Activated T-helper 17 cell treated with anti-CD3 and anti-CD28 coated beads, Interleukin-2, amount 50 U/mL, for 72 hours (primary cell): ENCODE results near the gene ADGRE1. TPM values are rescaled to one million over a fixed set of nuclear protein-coding genes. Genes with fewer than 3 reads are reported as not detected.

ENCODE experiments used
- ATAC-seq: fragments of 150-1000 bp; cut with Tn5 transposase; replicated peaks from 2 replicates; pipeline ENCODE4 v1.10.0; 2021; ENCODE audit warnings: mild to moderate bottlenecking, moderate library complexity
- H3K27ac Mint-ChIP-seq: one replicate; pipeline ENCODE4 v1.8.0; 2022; ENCODE audit warnings: mixed read lengths
- H3K27me3 Mint-ChIP-seq: one replicate; pipeline ENCODE4 v1.8.0; 2022; ENCODE audit warnings: mixed read lengths
- H3K36me3 Mint-ChIP-seq: one replicate; pipeline ENCODE4 v1.8.0; 2022; ENCODE audit warnings: low read depth, mild to moderate bottlenecking, mixed read lengths
- H3K4me1 Mint-ChIP-seq: one replicate; pipeline ENCODE4 v1.8.0; 2022; ENCODE audit warnings: mixed read lengths
- H3K4me3 Mint-ChIP-seq: one replicate; pipeline ENCODE4 v1.8.0; 2022; ENCODE audit warnings: mild to moderate bottlenecking, mixed read lengths
- H3K9me3 Mint-ChIP-seq: one replicate; pipeline ENCODE4 v1.8.0; 2022; ENCODE audit warnings: mixed read lengths
- total RNA-seq, 2 donors: library from RNA; stranded (reverse); gene quantifications; one replicate each; pipeline ENCODE4 v1.2.3, GENCODE V29; 2022

Gene ADGRE1
- total RNA-seq, 2 donors from 2014 or later, result 6.9 to 10.6 TPM

GRCh38 chr19:6956573-6956972 is 69.2 kb downstream of the ADGRE1 start:
- Mint-ChIP-seq H3K9me3 (no peaks in the 10 kb centered on the region), H3K4me1 (no peaks in the 10 kb centered on the region), H3K27me3 (no peaks in the 10 kb centered on the region), H3K27ac (no peak overlapping the region), H3K36me3 (no peaks in the 10 kb centered on the region), H3K4me3 (no peak overlapping the region)
- ATAC-seq, result no peak

DNA sequence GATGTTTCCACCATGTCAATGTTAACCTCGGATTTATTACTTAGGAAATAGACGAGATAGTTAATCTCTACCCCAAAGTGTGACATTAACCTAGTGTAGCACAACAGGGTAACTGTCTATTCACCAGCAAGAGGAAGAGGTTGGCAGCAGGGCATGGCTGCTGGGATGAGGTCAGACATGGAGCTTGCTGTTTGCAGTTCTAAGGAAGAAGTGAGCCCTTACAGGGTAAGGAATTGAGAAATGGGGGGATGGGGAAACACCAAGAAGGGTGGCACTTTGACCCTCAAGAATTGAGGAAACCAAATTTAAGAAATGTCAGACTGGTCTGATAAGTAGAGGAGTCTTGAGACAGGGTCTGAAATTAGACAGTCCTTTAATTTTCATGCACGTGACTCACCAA is 71.4 kb downstream of the ADGRE1 start:
- no peak overlapping the region for H3K27ac Mint-ChIP-seq
- H3K27me3 Mint-ChIP-seq, result no peaks in the 10 kb centered on the region
- H3K36me3 Mint-ChIP-seq, result no peaks in the 10 kb centered on the region
- H3K9me3 Mint-ChIP-seq, result no peaks in the 10 kb centered on the region
- ATAC-seq, result no peak
- H3K4me1 Mint-ChIP-seq, result peaks cover 4% of the 10 kb centered on the region
- no peak overlapping the region for H3K4me3 Mint-ChIP-seq

DNA sequence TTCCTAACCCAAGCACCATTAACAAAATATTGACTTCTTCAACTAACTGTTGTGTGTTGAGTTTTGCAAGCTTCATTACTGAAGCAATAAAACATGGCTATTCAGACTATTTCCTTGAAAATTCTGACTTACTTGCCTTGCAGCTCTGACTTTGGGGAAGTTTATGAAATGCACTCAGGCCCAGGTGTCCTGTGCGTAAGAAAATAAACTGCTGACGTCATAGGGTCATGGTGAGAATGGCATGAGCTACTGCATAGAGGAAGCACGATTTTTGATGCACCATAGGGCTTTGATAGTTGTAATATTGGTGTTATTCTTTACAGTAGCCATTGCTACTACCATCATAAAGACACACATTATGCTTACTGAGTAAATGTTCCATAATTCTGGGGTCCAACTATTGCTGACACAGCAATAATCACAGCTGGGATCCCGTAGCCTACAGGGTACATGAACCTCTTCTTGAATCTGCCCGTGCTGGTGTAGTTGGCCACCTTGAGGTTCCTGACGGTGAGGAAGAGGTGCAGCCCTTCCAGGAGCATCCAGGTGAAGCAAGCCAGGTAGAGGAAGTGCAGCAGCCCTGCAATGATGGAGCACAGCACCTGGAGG is 76.0 kb downstream of the ADGRE1 start:
- H3K4me1 Mint-ChIP-seq, result peaks cover 4% of the 10 kb centered on the region
- H3K36me3 Mint-ChIP-seq, result no peaks in the 10 kb centered on the region
- no peak for ATAC-seq
- no peak overlapping the region for H3K27ac Mint-ChIP-seq
- H3K9me3 Mint-ChIP-seq, result no peaks in the 10 kb centered on the region
- no peak overlapping the region for H3K4me3 Mint-ChIP-seq
- H3K27me3 Mint-ChIP-seq, result no peaks in the 10 kb centered on the region

- no peaks in the 10 kb centered on the region for H3K27me3 Mint-ChIP-seq
- H3K4me3 Mint-ChIP-seq, result no peak overlapping the region
- no peak overlapping the region for H3K27ac Mint-ChIP-seq
- no peak for ATAC-seq
- no peaks in the 10 kb centered on the region for H3K36me3 Mint-ChIP-seq
- no peaks in the 10 kb centered on the region for H3K9me3 Mint-ChIP-seq
- peaks cover 4% of the 10 kb centered on the region for H3K4me1 Mint-ChIP-seq
Observed at GRCh38 chr19:6963937-6964336, 76.6 kb downstream of the ADGRE1 start.

- no peak overlapping the region for H3K4me3 Mint-ChIP-seq
- H3K4me1 Mint-ChIP-seq, result peaks cover 4% of the 10 kb centered on the region
- no peaks in the 10 kb centered on the region for H3K36me3 Mint-ChIP-seq
- no peaks in the 10 kb centered on the region for H3K9me3 Mint-ChIP-seq
- no peaks in the 10 kb centered on the region for H3K27me3 Mint-ChIP-seq
- ATAC-seq, result no peak
- H3K27ac Mint-ChIP-seq, result no peak overlapping the region
Observed at GRCh38 chr19:6967967-6968366, 80.6 kb downstream of the ADGRE1 start.

DNA sequence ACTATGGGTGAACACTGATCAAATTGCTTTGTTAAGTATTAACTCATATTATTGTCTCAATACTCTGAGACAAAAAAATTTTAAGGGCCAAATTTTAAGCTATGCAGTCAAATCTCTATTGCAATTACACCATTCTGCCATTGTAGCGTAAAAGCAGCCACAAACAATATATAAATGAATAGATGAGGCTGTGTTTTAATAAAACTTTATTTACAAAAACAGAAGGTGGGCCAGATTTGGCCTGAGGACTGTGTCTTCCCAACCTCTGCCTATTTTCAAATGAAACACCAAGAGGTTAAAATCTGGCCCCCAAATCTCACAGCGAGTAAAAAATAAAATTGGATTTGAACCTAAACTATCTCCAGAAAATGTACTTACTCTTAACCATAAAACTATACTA is 82.1 kb downstream of the ADGRE1 start:
- Mint-ChIP-seq H3K27ac (no peak overlapping the region), H3K27me3 (peaks cover 2% of the 10 kb centered on the region), H3K9me3 (no peaks in the 10 kb centered on the region), H3K36me3 (no peaks in the 10 kb centered on the region), H3K4me1 (no peaks in the 10 kb centered on the region), H3K4me3 (no peak overlapping the region)
- ATAC-seq, result no peak

- no peaks in the 10 kb centered on the region for H3K9me3 Mint-ChIP-seq
- no peak overlapping the region for H3K4me3 Mint-ChIP-seq
- H3K27ac Mint-ChIP-seq, result no peak overlapping the region
- no peak for ATAC-seq
- H3K27me3 Mint-ChIP-seq, result peaks cover 2% of the 10 kb centered on the region
- H3K4me1 Mint-ChIP-seq, result no peaks in the 10 kb centered on the region
- no peaks in the 10 kb centered on the region for H3K36me3 Mint-ChIP-seq
Observed at GRCh38 chr19:6970021-6970420, 82.6 kb downstream of the ADGRE1 start.

GRCh38 chr19:6970443-6970842 is 83.1 kb downstream of the ADGRE1 start:
- H3K27me3 Mint-ChIP-seq, result peaks cover 2% of the 10 kb centered on the region
- H3K36me3 Mint-ChIP-seq, result no peaks in the 10 kb centered on the region
- no peak overlapping the region for H3K27ac Mint-ChIP-seq
- H3K4me1 Mint-ChIP-seq, result no peaks in the 10 kb centered on the region
- H3K4me3 Mint-ChIP-seq, result no peak overlapping the region
- ATAC-seq, result peak; percentile 43
- H3K9me3 Mint-ChIP-seq, result no peaks in the 10 kb centered on the region

DNA sequence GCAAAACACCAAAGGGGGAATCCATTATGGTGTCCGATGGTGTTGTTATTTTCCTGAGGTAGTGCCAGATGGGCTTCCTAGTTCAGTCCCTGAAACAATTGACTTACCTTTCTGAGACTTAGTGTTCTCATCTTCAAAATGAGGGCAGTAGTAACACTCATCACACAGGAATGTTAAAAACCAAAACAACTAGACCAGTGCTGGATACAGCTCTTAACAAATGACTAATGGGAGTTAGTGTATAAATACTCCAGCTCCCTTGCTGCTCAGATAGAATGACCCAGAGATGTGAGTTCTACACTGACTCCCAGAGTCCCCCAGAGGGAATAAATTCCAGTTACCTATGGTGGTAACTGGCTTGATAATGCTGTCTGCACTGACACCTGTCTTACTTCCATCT is 84.0 kb downstream of the ADGRE1 start:
- Mint-ChIP-seq H3K9me3 (no peaks in the 10 kb centered on the region), H3K27ac (no peak overlapping the region), H3K4me3 (no peak overlapping the region), H3K4me1 (no peaks in the 10 kb centered on the region), H3K27me3 (peaks cover 2% of the 10 kb centered on the region), H3K36me3 (no peaks in the 10 kb centered on the region)
- ATAC-seq, result peak; percentile 44

DNA sequence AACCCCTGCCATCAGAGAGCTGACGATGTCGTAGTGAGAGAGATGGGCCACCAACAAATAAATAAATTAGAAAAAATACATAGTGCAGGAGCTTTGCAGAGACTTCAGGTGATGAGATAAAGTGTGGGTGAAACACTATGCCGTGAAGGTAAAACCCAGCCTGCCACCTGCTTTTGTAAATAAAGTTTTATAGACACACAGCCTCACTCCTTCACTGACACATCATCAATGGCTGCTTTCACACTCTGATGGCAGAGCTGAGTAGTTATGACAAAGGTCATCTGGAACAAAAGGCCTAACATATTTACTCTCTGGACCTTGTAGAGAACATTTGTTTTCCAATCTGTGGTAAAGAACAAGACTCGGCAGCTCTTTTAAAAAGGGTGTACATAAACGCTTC is 88.8 kb downstream of the ADGRE1 start:
- no peak for ATAC-seq
- H3K27me3 Mint-ChIP-seq, result peaks cover 2% of the 10 kb centered on the region
- peaks cover 6% of the 10 kb centered on the region for H3K9me3 Mint-ChIP-seq
- no peaks in the 10 kb centered on the region for H3K36me3 Mint-ChIP-seq
- no peak overlapping the region for H3K27ac Mint-ChIP-seq
- H3K4me3 Mint-ChIP-seq, result no peak overlapping the region
- H3K4me1 Mint-ChIP-seq, result no peaks in the 10 kb centered on the region

DNA sequence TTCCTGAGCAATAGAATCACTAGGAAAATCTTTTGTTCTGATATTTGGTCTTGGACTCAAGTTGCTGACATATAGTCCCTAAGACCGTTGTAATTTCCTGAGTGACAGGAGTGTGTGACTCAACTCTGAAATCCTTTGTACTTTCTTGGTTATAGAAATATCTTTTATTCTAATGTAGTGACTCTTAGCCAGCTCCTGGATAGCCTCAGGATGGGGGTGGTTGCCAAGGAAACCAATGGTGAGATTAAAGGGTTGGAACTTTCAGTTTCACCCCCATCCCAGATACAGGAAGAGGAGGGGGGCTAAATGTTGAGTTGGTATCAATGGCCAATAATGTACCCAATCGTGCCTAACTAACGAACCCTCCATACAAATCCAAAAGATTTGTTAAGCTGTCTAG is 92.0 kb downstream of the ADGRE1 start:
- Mint-ChIP-seq H3K27me3 (no peaks in the 10 kb centered on the region), H3K27ac (no peak overlapping the region), H3K9me3 (peaks cover 8% of the 10 kb centered on the region), H3K36me3 (no peaks in the 10 kb centered on the region), H3K4me3 (no peak overlapping the region), H3K4me1 (no peaks in the 10 kb centered on the region)
- peak; percentile 86 for ATAC-seq

DNA sequence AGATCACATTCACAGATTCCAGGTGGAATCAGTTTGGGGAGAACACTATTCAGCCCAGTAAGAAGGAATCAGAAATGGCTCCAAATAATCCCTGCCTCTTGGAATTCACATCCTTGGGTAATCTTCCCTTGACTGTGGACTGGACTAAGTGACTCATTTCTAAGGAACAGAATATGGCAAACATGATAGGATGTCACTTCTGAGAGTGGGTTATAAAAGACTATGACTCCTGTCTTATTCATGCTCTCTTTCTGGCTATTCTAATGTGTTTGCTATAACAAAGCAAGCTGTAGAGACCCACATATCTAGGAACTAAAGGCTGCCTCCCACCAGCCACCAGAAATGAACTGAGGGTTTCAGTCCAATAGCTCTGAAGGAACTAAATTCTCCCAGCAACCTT is 96.1 kb downstream of the ADGRE1 start:
- no peak overlapping the region for H3K4me3 Mint-ChIP-seq
- no peaks in the 10 kb centered on the region for H3K36me3 Mint-ChIP-seq
- H3K27me3 Mint-ChIP-seq, result no peaks in the 10 kb centered on the region
- ATAC-seq, result peak; percentile 39
- no peaks in the 10 kb centered on the region for H3K4me1 Mint-ChIP-seq
- no peak overlapping the region for H3K27ac Mint-ChIP-seq
- H3K9me3 Mint-ChIP-seq, result peaks cover 3% of the 10 kb centered on the region

- H3K27ac Mint-ChIP-seq, result no peak overlapping the region
- no peaks in the 10 kb centered on the region for H3K4me1 Mint-ChIP-seq
- H3K27me3 Mint-ChIP-seq, result no peaks in the 10 kb centered on the region
- no peak for ATAC-seq
- H3K4me3 Mint-ChIP-seq, result no peak overlapping the region
- H3K9me3 Mint-ChIP-seq, result peaks cover 3% of the 10 kb centered on the region
- H3K36me3 Mint-ChIP-seq, result no peaks in the 10 kb centered on the region
Observed at GRCh38 chr19:6987850-6988249, 100.5 kb downstream of the ADGRE1 start.

DNA sequence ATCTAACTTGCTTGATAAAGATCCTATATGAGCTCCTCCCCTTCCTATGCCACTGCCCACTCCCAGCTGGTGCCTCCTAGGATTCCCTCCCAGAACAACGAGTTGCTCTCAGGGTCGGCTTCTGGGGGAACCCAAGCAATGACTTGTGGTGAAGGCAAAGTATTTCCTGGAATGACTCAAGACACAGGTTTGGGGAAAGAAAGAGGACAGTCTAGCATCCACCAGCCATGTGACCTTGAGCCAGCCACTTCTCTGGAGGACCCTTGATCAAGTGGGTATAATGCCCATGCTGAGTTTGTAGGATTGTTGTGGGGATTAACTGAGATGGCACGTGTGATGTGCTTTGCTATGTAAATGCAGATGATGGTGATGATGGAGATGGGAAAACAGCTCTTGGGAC is 100.9 kb downstream of the ADGRE1 start:
- Mint-ChIP-seq H3K9me3 (peaks cover 1% of the 10 kb centered on the region), H3K27me3 (no peaks in the 10 kb centered on the region), H3K36me3 (no peaks in the 10 kb centered on the region), H3K4me1 (no peaks in the 10 kb centered on the region), H3K27ac (no peak overlapping the region), H3K4me3 (no peak overlapping the region)
- ATAC-seq, result no peak
